HG03196 (cell line): ENCODE results near the gene TSPAN31.

Experiments used
- ATAC-seq: cut with Tn5 transposase; IDR thresholded peaks from one replicate; pipeline ENCODE4 v1.9.1; 2021; ENCODE audit not compliant: unreplicated experiment

The TSPAN31 gene

GRCh38 chr12:57751788-57752667 lies 7.2 kb downstream of the TSPAN31 start, which contains the start of gene CDK4:
CDK4 (minus strand) TSS chr12:57752310; CDS start chr12:57751717, 593 bp downstream.
- peak; percentile 71 for ATAC-seq

DNA sequence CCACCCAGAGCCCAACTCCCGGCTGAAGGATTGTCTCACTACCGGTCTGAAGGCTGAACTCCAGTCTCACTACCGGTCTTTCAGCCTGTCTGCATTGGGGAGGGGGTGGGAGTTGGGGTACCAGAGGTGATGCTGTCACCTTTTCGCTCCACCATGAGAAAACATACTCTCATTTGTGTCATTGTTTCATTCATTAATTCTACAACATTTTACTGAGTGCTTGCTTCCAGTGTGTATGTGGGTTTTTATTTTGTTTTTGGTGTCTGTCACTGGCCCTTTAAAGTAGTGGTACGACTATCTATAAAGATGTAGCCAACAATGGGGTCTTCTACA lies 7.8 kb downstream of the TSPAN31 start:
- ATAC-seq, result no peak

GRCh38 chr12:57753756-57754337 lies 9.0 kb downstream of the TSPAN31 start:
- no peak for ATAC-seq

- peak; percentile 32 for ATAC-seq
Measured at GRCh38 chr12:57754411-57755193, 9.8 kb downstream of the TSPAN31 start, which contains the start of gene MARCHF9. MARCHF9 (plus strand) TSS chr12:57755103; CDS start chr12:57755529, 426 bp downstream.

DNA sequence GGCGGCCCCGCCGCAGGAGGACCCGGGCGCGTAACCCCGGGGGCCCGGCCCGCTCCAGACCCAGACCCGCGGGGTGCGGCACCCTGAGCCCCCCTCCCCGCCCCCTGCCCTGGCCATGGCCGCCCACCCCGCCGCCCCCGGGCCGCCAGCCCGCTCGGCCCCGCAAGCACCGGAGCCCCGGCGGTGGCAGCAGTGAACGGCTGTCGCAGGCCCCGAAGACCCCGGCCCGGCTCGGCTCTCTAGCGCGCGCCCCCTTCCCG lies 10.3 kb downstream of the TSPAN31 start:
- no peak for ATAC-seq

DNA sequence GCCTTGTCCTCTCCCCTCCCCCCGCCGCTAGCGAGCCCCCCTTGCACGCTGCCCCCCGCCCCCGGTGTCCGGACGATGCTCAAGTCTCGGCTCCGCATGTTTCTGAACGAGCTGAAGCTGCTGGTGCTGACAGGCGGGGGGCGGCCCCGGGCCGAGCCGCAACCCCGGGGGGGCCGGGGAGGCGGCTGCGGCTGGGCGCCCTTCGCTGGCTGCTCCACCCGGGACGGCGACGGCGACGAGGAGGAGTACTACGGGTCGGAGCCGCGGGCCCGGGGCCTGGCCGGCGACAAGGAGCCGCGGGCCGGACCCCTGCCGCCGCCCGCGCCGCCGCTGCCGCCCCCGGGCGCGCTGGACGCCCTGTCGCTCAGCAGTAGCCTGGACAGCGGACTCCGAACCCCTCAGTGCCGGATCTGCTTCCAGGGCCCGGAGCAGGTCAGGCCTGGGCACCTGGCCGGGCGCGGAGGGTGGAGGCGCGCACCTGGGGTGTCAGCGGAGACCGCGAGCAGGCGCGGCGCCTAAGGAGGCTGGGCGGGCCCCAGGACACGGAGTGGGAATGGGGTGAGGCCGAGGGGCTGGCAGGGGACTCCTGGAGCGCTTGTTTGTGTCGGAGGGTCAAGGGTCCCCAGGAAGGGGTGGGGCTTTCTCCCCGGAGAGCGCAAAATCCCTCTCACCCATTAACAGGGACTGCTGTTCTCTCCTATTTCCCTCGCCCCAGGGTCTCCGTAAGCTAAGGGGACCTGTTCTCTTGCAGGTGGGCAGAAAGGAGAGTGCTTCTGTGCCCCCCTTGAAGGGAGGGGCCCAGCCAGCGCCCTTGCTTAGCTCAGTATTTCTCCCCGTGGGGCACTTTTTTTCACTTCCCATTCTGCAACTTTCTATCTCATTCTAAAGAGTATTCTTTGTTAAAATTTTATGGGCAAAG lies 10.9 kb downstream of the TSPAN31 start:
- ATAC-seq, result no peak

GRCh38 chr12:57756406-57757341 lies 11.8 kb downstream of the TSPAN31 start:
- no peak for ATAC-seq

- ATAC-seq, result no peak
Measured at GRCh38 chr12:57757771-57758170, 12.9 kb downstream of the TSPAN31 start.

- no peak for ATAC-seq
Measured at GRCh38 chr12:57758552-57759359, 13.9 kb downstream of the TSPAN31 start.

GRCh38 chr12:57759360-57759980 lies 14.6 kb downstream of the TSPAN31 start:
- ATAC-seq, result no peak

DNA sequence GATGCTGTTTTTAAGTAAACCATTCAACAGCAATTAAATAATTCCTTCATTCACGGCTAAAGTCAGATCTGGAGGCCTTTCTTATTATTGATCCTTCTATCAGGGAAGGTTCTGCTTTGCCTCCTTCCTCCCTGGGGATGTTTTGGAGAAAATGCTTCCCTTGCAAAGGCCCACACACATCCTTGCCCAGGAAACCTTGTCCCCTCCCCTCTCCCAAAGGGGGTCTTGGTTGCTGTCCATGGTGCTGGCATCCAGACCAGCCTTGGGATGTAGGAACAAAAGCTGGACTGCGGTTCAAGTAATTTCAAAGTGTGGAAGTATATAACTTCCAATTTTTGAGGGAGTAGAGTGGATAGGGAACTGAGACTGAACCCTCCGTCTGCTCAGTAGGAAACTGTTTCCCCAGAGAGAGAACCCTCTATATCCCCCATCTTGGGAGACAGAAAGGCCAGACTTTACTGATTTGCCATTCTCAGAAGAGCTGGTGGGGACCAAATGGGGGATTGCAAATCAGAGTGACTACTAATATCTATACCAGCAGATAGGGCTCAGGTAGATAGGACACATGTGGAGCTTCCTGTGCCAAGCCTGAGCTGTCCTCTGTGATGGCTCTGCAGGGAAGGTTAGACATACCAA lies 15.6 kb downstream of the TSPAN31 start:
- no peak for ATAC-seq

DNA sequence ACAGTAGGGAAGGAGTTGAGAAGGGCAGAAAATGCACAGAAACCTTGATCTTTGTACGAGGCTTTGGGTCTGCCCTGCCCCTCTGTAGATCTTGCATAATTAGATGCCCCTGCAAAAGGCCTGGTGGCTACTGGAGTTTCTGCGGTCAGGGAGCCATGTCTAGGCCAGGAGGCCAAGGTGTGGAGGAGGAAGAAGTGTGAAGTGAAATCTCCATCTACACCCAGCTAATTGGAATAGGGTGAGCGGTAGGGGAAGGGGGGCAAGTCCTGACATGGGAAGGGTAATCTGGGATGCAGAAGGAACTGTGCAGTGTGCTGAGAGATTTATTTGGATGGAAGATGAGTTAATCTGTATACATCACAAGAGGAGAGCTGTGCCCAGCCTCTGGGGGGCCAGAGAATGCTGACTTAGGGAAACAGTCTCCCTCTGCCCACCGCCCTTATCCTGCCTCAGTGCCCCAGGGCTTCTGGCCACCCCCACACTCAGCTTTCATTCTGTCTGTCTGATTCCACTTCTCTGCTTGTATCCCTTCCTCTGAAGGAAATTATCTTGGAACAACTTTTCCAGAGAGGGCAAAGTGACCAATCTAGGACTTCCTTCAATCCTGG lies 16.7 kb downstream of the TSPAN31 start:
- ATAC-seq, result no peak

DNA sequence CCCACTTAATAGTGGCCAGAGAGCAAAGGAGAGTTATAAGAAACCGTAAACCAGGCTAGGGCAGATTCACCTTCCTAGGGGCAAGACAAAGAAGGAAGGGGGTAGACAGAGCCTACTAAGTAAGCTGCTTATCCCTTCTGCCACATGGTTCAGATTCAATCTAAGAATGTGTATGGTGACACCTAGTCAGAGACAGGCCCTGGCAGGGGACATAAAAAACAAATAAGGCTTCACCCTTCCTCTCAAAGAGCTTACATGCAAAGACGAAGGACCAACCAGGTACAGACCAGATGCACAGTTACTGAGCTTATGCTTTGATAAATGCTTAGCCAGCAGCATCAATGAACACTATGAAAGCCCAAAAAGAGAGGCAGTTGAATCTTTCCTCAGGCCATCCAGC lies 17.6 kb downstream of the TSPAN31 start:
- ATAC-seq, result no peak

GRCh38 chr12:57763881-57764661 lies 19.2 kb downstream of the TSPAN31 start:
- no peak for ATAC-seq

- ATAC-seq, result no peak
Measured at GRCh38 chr12:57764662-57765002, 19.8 kb downstream of the TSPAN31 start.

DNA sequence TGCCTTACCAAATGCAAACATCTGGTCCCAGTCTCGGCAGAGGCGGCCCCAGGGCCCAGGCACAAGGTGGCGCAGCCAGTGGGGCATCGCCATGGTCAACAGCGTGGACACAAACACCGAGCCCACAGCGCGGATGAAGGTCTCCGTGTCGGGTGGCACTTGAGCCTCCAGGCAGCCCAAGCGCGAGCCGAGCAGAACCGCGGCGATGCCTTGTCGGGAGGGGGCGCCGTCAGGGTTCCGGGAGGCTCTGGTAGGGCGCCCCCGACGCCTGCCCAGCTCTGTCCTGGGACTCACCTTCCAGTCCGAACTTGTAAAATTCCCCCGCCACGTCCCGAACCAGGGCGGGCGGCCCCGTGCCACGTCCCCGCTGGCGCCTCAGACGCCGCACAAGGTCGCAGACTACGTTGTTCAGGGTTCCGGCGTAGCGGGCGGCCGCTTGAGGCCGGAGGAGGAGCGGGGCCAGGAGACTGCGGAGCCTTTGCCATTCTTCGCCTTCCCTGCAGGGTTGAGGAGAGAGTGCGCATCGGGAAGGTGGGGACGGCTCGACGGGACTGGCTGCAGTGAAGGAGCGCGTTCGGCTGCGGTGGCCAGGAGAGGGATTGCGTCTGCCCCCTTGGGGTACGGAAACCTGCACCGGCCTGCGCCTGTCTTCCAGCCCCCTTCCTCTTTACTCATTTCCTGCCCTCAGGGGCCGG lies 20.3 kb downstream of the TSPAN31 start:
- peak; percentile 54 for ATAC-seq
